HEK293 (cell line): Measurements from ENCODE around the gene PRSS33.

Experiments used
- CTCF ChIP-seq: fragments of 450-650 bp; formaldehyde crosslinking; IDR thresholded peaks from 2 replicates; pipeline ENCODE4 v1.5.1; 2016; ENCODE audit warnings: missing biosample characterization, missing genetic modification characterization
- REST ChIP-seq: fragments of 450-650 bp; formaldehyde crosslinking; IDR thresholded peaks from 2 replicates; pipeline ENCODE4 v1.5.1; 2016; ENCODE audit warnings: missing biosample characterization, missing genetic modification characterization
- SP2 ChIP-seq: fragments of 450-650 bp; formaldehyde crosslinking; IDR thresholded peaks from 2 replicates; pipeline ENCODE4 v1.5.1; 2016; ENCODE audit warnings: missing biosample characterization, missing genetic modification characterization
- ZBTB26 ChIP-seq: fragments of 450-650 bp; formaldehyde crosslinking; optimal IDR thresholded peaks from 2 replicates; pipeline ENCODE3; 2016; ENCODE audit warnings: missing biosample characterization, mild to moderate bottlenecking, missing genetic modification characterization
- ZNF155 ChIP-seq: fragments of 450-650 bp; formaldehyde crosslinking; IDR thresholded peaks from 2 replicates; pipeline ENCODE4 v1.5.1; 2016; ENCODE audit warnings: missing biosample characterization, missing genetic modification characterization
- ZNF311 ChIP-seq: fragments of 450-650 bp; formaldehyde crosslinking; IDR thresholded peaks from 2 replicates; pipeline ENCODE4 v1.5.1; 2017; ENCODE audit warnings: missing biosample characterization, missing genetic modification characterization, borderline replicate concordance
- ZNF37A ChIP-seq: fragments of 450-650 bp; IDR thresholded peaks from 2 replicates; pipeline ENCODE4 v1.5.1; 2018; ENCODE audit warnings: missing biosample characterization, missing genetic modification characterization
- ZNF488 ChIP-seq: fragments of 450-650 bp; formaldehyde crosslinking; IDR thresholded peaks from 2 replicates; pipeline ENCODE4 v1.5.1; 2016; ENCODE audit warnings: missing biosample characterization, missing genetic modification characterization
- ZNF514 ChIP-seq: fragments of 450-650 bp; formaldehyde crosslinking; IDR thresholded peaks from 2 replicates; pipeline ENCODE4 v1.5.1; 2016; ENCODE audit warnings: missing biosample characterization, missing genetic modification characterization
- ZNF776 ChIP-seq: fragments of 450-650 bp; formaldehyde crosslinking; IDR thresholded peaks from 2 replicates; pipeline ENCODE4 v1.5.0; 2017; ENCODE audit warnings: missing biosample characterization, missing genetic modification characterization, borderline replicate concordance
- ZNF792 ChIP-seq: fragments of 450-650 bp; formaldehyde crosslinking; IDR thresholded peaks from 2 replicates; pipeline ENCODE4 v1.5.1; 2016; ENCODE audit warnings: missing biosample characterization, missing genetic modification characterization
- TF ChIP-seq, protein P1 (sequence below): fragments of 450-650 bp; formaldehyde crosslinking; IDR thresholded peaks from 2 replicates; pipeline ENCODE4 v1.5.1; 2017; ENCODE audit warnings: missing biosample characterization, missing genetic modification characterization
- TF ChIP-seq, protein P2 (sequence below): fragments of 450-650 bp; formaldehyde crosslinking; IDR thresholded peaks from 2 replicates; pipeline ENCODE4 v1.5.1; 2016; ENCODE audit warnings: missing biosample characterization, missing genetic modification characterization

- no peak for TF ChIP-seq ZNF37A
- TF ChIP-seq ZBTB26 (tag by site-specific recombination), result no peak
- TF ChIP-seq CTCF (tag by site-specific recombination), result no peak
- TF ChIP-seq ZNF792 (tag by site-specific recombination), result no peak
- no peak for TF ChIP-seq ZNF155 (tag by site-specific recombination)
- TF ChIP-seq REST (tag by site-specific recombination), result no peak
- TF ChIP-seq ZNF514 (tag by site-specific recombination), result no peak
- TF ChIP-seq ZNF311 (tag by site-specific recombination), result no peak
- no peak for TF ChIP-seq SP2
- TF ChIP-seq ZNF488 (tag by site-specific recombination), result no peak
- TF ChIP-seq, protein P1, sequence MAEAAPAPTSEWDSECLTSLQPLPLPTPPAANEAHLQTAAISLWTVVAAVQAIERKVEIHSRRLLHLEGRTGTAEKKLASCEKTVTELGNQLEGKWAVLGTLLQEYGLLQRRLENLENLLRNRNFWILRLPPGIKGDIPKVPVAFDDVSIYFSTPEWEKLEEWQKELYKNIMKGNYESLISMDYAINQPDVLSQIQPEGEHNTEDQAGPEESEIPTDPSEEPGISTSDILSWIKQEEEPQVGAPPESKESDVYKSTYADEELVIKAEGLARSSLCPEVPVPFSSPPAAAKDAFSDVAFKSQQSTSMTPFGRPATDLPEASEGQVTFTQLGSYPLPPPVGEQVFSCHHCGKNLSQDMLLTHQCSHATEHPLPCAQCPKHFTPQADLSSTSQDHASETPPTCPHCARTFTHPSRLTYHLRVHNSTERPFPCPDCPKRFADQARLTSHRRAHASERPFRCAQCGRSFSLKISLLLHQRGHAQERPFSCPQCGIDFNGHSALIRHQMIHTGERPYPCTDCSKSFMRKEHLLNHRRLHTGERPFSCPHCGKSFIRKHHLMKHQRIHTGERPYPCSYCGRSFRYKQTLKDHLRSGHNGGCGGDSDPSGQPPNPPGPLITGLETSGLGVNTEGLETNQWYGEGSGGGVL, result no peak
- TF ChIP-seq, protein P2, sequence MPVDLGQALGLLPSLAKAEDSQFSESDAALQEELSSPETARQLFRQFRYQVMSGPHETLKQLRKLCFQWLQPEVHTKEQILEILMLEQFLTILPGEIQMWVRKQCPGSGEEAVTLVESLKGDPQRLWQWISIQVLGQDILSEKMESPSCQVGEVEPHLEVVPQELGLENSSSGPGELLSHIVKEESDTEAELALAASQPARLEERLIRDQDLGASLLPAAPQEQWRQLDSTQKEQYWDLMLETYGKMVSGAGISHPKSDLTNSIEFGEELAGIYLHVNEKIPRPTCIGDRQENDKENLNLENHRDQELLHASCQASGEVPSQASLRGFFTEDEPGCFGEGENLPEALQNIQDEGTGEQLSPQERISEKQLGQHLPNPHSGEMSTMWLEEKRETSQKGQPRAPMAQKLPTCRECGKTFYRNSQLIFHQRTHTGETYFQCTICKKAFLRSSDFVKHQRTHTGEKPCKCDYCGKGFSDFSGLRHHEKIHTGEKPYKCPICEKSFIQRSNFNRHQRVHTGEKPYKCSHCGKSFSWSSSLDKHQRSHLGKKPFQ, result no peak
- TF ChIP-seq ZNF776, result no peak
Measured at GRCh38 chr16:2783581-2784357, 3.6 kb downstream of the PRSS33 start.
